Measurements from ENCODE around the gene PCDHA1.

DNA sequence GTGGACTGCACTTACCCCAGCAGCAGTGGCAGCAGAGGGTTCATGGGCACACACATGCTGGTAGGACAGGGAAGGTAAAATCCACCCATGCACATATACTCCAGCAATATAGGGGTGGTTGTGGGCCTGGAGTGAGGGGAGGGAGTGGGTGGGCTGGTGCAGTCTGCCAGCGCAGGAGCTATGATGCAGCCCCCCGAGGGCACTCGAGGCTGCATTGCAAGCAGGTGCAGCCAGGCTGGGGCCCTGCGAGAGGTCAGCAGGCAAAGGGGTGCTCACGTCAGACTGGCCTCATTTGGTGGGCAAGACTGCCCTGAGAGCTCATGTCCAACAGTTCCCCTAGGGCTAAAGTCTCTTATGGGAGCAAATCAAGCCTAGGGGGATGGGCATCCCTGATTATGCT lies 32.4 kb upstream of the PCDHA1 start:
- TF ChIP-seq, protein P1, sequence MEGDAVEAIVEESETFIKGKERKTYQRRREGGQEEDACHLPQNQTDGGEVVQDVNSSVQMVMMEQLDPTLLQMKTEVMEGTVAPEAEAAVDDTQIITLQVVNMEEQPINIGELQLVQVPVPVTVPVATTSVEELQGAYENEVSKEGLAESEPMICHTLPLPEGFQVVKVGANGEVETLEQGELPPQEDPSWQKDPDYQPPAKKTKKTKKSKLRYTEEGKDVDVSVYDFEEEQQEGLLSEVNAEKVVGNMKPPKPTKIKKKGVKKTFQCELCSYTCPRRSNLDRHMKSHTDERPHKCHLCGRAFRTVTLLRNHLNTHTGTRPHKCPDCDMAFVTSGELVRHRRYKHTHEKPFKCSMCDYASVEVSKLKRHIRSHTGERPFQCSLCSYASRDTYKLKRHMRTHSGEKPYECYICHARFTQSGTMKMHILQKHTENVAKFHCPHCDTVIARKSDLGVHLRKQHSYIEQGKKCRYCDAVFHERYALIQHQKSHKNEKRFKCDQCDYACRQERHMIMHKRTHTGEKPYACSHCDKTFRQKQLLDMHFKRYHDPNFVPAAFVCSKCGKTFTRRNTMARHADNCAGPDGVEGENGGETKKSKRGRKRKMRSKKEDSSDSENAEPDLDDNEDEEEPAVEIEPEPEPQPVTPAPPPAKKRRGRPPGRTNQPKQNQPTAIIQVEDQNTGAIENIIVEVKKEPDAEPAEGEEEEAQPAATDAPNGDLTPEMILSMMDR (CRISPR knock-in tag; IDR thresholded peaks at IDR 0.05): no peak
- TF ChIP-seq ZNF274 (CRISPR knock-in tag; IDR thresholded peaks at IDR 0.05): no peak
- no peak for TF ChIP-seq LCORL (IDR thresholded peaks at IDR 0.05)
- no peak for TF ChIP-seq LCORL (CRISPR knock-in tag; IDR thresholded peaks at IDR 0.05)
- TF ChIP-seq SAFB2 (CRISPR knock-in tag; IDR thresholded peaks at IDR 0.05; ENCODE audit: borderline replicate concordance, low read depth): no peak
- no peak for TF ChIP-seq ZNF780A (CRISPR knock-in tag; IDR thresholded peaks at IDR 0.05)
- TF ChIP-seq, protein P2, sequence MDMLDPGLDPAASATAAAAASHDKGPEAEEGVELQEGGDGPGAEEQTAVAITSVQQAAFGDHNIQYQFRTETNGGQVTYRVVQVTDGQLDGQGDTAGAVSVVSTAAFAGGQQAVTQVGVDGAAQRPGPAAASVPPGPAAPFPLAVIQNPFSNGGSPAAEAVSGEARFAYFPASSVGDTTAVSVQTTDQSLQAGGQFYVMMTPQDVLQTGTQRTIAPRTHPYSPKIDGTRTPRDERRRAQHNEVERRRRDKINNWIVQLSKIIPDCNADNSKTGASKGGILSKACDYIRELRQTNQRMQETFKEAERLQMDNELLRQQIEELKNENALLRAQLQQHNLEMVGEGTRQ (IDR thresholded peaks at IDR 0.05; ENCODE audit: low read depth, low read length): no peak
- TF ChIP-seq, protein P2 (CRISPR knock-in tag; IDR thresholded peaks at IDR 0.05; ENCODE audit: borderline replicate concordance): no peak
- TF ChIP-seq, protein P3, sequence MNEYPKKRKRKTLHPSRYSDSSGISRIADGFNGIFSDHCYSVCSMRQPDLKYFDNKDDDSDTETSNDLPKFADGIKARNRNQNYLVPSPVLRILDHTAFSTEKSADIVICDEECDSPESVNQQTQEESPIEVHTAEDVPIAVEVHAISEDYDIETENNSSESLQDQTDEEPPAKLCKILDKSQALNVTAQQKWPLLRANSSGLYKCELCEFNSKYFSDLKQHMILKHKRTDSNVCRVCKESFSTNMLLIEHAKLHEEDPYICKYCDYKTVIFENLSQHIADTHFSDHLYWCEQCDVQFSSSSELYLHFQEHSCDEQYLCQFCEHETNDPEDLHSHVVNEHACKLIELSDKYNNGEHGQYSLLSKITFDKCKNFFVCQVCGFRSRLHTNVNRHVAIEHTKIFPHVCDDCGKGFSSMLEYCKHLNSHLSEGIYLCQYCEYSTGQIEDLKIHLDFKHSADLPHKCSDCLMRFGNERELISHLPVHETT (CRISPR knock-in tag; conservative IDR thresholded peaks at IDR 0.05): no peak
- TF ChIP-seq CBFB (CRISPR knock-in tag; IDR thresholded peaks at IDR 0.05): no peak
- TF ChIP-seq ZNF124 (CRISPR knock-in tag; IDR thresholded peaks at IDR 0.05): no peak
- TF ChIP-seq, protein P4, sequence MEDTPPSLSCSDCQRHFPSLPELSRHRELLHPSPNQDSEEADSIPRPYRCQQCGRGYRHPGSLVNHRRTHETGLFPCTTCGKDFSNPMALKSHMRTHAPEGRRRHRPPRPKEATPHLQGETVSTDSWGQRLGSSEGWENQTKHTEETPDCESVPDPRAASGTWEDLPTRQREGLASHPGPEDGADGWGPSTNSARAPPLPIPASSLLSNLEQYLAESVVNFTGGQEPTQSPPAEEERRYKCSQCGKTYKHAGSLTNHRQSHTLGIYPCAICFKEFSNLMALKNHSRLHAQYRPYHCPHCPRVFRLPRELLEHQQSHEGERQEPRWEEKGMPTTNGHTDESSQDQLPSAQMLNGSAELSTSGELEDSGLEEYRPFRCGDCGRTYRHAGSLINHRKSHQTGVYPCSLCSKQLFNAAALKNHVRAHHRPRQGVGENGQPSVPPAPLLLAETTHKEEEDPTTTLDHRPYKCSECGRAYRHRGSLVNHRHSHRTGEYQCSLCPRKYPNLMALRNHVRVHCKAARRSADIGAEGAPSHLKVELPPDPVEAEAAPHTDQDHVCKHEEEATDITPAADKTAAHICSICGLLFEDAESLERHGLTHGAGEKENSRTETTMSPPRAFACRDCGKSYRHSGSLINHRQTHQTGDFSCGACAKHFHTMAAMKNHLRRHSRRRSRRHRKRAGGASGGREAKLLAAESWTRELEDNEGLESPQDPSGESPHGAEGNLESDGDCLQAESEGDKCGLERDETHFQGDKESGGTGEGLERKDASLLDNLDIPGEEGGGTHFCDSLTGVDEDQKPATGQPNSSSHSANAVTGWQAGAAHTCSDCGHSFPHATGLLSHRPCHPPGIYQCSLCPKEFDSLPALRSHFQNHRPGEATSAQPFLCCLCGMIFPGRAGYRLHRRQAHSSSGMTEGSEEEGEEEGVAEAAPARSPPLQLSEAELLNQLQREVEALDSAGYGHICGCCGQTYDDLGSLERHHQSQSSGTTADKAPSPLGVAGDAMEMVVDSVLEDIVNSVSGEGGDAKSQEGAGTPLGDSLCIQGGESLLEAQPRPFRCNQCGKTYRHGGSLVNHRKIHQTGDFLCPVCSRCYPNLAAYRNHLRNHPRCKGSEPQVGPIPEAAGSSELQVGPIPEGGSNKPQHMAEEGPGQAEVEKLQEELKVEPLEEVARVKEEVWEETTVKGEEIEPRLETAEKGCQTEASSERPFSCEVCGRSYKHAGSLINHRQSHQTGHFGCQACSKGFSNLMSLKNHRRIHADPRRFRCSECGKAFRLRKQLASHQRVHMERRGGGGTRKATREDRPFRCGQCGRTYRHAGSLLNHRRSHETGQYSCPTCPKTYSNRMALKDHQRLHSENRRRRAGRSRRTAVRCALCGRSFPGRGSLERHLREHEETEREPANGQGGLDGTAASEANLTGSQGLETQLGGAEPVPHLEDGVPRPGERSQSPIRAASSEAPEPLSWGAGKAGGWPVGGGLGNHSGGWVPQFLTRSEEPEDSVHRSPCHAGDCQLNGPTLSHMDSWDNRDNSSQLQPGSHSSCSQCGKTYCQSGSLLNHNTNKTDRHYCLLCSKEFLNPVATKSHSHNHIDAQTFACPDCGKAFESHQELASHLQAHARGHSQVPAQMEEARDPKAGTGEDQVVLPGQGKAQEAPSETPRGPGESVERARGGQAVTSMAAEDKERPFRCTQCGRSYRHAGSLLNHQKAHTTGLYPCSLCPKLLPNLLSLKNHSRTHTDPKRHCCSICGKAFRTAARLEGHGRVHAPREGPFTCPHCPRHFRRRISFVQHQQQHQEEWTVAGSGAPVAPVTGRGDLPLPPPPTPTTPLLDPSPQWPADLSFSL (CRISPR knock-in tag; IDR thresholded peaks at IDR 0.05): no peak
- TF ChIP-seq SRSF1 (optimal IDR thresholded peaks at IDR 0.05; ENCODE audit: low read depth, low read length): no peak
- no peak for TF ChIP-seq PCBP2 (optimal IDR thresholded peaks at IDR 0.05; ENCODE audit: low read depth, low read length, poor library complexity, severe bottlenecking)
- TF ChIP-seq EZH2 (conservative IDR thresholded peaks at IDR 0.05; ENCODE audit: low read depth, low read length): no peak
